Diencephalon (tissue), 1 donor: ENCODE measurements around the gene LCP2. TPM values are rescaled to one million over a fixed set of nuclear protein-coding genes. Genes with fewer than 3 reads are reported as not detected.

ENCODE experiments used
- total RNA-seq: library from RNA; depleted of rRNA; stranded (reverse); fragments of >200 nt; gene quantifications from one replicate; pipeline ENCODE4 v1.2.3, GENCODE V29; 2014

LCP2 gene
- total RNA-seq = 2.5 TPM

GRCh38 chr5:170297589-170298462, at the start of gene LCP2:
TSS of gene LCP2 (minus strand) at chr5:170297777. CDS start at chr5:170297611, 166 bp downstream.

GRCh38 chr5:170232786-170233185, 64.8 kb downstream of the LCP2 start, which contains the start of gene C5orf58:
TSS of gene C5orf58 (plus strand) at chr5:170232985. CDS start at chr5:170234977, 1,992 bp downstream.

Other genes starting within 250 kb of the LCP2 start
- gene FOXI1, start 191.9 kb downstream of the LCP2 start, total RNA-seq = not detected
- gene C5orf58, start 64.8 kb downstream of the LCP2 start, total RNA-seq = not detected
- 0.23 TPM for gene KCNMB1, start 91.6 kb upstream of the LCP2 start, total RNA-seq
- 51.2 TPM for gene KCNIP1, start 206.2 kb upstream of the LCP2 start, total RNA-seq